Measurements from ENCODE around the gene CLDN10.
A peak's percentile ranks its signal among the peaks of the same experiment; 100 is the strongest.

CLDN10 gene

DNA sequence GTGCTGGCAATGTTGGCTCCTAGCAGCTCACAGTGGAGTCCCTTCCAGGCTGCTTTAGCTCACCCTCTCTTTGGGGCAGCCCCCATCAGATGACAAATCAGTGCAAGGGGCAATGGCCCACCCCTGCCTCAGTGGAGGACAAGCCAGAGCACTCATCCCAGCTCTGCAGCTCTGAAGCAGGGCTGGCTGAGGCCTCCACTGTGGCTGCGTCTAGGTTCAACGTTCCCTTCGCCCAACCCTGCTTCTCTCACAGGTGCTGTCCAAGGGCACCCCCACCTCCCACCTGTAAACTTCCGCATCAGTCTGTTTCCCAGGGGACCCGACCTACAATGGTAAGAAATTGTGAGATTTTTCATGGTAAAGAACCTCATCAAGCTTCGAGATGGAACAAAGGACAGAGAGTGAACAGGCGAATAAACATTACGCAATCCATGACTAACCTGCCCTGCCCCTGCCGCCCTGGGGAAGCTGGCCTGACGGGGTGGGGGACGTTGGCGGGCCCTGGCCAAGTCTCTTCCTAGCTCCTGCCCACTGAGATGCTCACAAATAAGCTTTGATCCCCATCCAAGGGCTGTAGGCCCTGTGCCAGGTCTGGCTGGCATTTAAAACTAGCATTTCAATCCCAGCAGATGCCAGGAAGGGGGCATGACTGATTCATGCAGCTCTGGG, 51.5 kb downstream of the CLDN10 start:
- no peak for DNase-seq

DNA sequence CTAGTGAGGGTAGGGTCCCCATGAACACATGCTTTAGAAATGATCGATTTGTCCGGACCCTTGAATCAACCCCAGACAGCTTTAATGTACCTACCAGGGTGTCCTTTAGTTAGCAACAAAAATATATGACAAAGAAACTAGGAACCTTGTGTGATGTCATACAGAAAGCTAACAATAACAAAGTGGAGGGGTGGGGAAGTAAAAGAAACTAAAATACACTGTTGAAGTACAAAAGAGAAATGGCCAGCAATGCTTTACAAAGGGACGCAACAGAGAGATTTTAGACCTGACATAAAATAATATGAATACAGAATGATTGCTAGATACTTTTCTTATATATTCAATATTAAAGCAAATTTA, 52.0 kb downstream of the CLDN10 start:
- DNase-seq: no peak

DNA sequence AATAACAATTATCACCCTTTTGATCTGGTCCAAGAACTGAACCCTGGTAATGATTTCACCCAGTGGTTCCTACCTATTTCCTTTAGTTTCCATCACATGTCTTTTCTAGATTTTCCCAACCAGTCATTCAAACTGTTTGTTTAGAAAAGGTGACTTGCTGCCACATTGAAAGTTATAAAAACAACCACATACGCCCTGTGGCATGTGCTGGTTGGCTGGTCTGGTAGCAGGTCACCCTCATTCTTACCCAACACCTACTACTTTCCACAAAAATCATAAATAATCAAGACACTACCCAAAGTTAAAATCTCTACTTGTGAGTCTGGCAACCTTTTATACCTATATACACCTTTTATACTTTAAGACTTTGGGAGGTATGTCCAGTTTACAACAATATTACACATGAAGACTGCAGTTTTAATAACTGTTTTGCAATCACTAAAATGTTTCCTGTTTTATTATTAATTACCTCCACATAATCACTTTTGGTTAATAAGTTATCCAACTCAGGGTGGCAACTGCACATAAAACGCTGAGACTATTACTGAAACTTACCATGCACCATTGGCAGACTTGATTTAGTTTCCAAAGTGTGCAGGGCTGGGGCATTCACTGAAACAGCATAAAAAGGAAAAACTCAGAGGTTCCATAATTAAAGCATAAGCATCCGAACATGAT, 53.1 kb downstream of the CLDN10 start:
- no peak for DNase-seq

DNA sequence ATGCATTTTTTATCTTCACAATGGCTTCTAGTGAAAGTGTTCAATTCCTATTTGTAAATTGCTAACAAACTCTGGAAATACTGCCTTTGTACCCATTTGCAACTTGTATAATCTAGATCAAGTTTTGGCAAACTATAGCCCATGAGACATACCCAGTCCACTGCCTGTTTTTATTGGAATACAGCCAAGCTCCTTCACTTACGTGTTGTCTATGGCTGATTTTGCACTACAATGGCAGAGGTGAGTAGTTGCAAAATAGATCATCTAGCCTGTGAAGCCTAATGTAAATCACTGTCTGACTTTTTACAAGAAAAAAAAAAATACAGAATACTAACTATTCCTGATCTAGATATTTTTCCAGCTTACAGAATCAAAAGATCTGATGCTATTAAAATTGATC, 54.8 kb downstream of the CLDN10 start:
- no peak for DNase-seq

DNA sequence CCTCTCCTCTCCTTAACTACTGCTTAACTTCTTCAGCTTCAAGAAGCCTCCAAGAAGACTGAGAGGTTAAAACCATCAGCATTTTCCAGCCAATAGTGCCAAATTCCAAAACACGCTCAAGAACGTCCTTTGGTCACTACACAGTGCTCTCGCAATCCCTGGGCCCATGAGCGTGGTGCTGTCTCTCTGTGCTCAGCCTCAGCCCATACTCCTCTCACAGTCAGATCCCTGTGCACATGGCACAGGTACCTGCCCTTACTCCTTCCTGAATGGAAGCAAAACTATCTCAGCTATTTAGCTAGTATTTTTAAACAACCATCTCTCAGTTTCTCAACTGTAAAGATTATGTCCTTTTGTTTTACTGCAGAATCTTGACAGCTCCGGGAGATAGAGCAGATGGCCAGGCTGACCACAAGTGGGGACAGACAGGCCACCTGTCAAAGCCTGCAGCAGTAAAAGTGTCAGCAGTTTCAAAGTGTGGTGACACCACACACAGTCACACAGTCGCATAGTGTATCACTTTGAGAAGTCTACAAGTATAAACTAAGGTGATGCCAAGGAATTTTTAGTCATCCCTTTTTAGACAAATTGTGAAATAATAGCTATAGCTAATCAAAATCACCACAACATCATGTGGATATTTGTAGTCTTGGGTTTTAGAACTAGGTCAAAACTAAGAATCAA, 56.3 kb downstream of the CLDN10 start:
- DNase-seq: no peak

DNA sequence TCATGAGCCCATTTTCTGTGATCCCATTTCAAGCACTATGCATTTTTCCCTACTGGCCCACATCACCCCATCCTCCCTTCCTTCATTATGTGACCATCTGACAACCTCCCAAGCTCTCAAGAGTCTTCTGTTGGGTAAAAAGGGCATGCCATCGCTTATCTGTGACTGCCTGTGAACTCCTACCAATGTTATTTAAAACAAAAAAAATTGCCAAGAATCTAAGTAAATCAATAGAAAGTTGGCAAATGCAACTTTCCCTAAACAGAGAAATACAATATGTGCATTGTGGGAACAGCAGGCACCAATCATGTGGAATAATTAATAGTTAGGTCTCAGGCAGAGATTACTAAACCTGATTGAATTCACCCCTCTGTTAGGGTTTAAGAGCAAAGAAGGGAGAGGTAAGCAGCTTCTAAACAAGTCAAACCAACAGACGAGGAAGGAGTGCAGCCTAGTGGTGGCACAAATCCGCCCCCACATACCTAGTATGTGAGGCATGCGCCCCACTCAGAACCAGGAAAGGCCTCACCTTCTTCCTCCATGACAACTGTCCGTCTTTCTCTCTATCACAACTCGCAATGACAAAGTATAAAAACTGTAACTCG, 62.2 kb downstream of the CLDN10 start:
- no peak for DNase-seq

DNA sequence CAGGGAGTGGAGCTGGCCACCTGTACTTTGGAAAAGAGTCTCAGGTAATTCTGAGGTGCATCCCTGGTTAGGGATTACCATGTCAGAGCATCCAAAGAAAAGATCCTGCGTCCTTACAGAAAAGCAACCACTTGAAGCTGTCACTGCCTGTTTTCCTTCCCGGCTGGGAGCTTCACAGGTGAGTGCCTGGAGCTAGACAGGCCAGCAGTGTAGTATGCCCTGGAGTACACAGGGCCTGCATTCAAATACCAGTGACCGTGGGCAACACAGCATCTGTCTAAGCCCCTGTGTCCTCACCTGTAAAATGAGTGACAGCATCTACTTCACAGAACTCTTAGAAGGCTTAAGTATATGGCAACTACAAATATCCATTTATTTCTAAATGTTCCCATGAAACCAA, 63.0 kb downstream of the CLDN10 start:
- no peak for DNase-seq

DNA sequence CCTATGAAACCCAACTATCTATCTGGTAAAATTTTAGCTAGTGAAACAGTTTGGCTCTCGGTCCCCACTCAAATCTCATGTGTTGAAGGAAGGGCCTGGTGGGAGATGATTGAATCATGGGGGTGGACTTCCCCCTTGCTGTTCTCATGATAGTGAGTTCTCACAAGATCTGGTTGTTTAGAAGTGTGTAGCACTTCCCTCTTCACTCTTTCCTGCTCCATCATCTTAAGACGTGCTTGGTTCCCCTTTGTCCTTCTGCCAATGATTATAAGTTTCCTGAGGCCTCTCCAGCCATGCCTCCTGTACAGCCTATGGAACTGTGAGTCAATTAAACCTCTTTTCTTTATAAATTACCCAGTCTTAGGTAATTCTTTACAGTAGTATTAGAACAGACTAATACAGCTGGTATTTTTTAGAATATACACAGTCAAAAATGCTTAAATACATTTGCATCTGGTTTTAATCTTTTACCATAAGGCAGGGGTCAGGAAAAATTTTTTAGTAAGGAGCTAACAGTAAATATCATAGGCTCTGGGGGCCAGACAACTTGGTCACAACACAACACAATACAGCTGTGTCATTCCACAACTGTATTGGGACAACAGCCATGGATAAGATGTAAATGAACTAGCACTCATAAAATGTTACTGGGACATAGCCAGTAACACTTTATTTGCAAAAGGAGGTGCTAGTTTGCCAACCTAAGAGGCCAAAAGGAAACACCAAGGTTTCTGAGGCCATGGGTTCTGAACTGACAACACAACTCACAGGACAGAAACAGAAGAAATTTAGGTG, 67.7 kb downstream of the CLDN10 start:
- DNase-seq: no peak

DNA sequence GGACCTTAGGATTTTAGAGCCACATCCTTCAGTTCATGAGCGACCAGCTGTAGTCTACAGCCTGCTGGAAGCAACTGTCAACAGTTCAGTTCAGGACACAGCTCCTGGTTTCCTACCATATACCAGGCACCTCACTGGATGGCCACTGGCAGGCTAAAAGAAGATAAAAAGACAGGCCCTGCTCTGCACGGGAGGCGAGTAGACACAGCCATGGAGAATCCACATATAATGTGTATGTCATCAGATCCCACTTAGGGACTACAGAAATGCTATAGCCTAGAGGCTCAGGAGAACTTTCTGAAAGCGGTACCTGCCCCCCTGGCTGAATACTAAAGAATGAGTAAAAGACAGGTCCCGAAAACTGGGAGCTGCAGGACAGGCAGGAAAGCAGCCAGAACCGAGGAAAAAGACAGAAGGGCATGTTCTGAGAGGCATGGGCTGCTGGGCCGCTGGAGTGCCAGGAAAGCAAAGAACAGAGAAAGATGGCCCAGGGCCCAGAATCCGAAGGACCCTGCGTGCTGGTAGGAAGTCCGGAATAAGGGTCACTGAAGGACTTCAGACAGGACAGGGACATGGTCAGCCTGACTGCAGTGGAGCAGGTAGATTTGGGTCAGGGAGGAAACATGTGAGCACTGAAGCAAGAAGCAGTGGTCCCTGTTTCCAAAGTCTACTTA, 68.4 kb downstream of the CLDN10 start:
- no peak for DNase-seq

DNA sequence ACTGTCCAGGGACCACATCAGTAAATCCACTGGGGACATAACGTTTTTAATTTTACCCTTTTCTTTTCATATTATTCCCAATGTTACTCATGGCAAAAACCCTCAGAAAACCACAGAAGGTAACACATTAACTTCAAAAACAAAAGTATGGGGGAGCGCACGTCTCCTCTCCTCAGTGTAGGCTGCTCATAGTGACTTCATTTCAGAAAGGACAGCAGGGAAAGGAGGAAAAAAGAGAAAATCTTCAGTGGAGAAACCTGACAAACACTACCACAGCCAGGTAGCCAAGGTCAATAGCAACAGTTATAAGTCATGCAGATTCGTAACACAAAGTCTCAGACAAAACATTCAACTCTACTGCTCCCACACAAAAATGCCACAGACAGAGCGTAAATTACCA, 70.6 kb downstream of the CLDN10 start:
- DNase-seq: no peak

DNA sequence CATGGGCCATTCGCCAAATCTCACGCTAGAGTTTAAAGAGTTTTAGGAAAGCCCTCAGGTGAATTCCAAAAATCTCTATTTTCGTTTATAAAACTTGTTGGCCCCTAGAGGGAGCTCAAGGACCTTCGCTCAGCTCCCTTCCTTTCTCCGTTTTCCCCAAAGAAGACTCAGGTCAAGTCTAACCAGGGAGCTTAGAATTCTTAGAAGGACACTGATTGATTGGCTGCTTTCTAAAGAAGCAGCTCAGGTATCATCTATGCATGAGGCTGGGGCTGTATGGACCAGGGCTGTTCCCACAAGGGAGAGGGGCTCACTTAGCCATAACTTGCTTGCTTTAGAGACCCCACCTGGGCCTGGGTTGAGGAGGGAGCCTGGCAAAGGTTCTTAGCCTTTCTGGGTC, 71.5 kb downstream of the CLDN10 start:
- peak in 1 of 2 experiments; percentile 21 for DNase-seq

DNA sequence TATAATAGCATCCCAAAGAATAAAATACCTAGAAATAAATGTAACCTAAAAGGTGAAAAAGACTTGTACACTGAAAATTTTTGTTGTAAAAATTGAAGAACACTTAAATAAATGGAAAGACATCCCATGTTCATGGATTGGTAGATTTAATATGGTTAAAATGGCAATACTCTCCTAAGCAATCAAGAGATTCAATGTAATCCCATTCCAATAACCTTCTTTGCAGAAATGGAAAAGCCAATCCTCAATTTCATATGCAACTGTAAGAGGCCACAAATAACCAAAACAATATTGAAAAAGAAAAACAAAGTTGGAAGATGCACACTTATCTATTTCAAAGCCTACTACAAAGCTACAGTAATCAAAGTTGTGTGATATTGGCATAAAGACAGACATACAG, 74.2 kb downstream of the CLDN10 start:
- DNase-seq: no peak

DNA sequence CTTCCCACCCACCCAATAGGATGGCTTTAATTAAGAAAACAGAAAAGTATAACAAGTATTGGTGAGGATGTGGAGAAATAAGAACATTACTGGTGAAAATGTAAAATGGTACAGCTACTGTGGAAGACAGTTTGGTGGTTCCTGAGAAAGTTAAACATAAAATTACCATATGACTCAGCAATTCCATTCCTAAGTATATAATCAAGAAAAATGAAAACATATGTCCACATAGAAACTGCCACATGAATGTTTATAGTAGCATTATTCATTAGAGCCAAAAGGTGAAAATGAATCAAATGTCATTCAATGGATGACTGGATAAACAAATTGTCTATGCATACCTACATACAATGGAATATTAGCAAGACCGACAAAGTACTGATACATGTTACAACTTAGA, 75.1 kb downstream of the CLDN10 start:
- no peak for DNase-seq

DNA sequence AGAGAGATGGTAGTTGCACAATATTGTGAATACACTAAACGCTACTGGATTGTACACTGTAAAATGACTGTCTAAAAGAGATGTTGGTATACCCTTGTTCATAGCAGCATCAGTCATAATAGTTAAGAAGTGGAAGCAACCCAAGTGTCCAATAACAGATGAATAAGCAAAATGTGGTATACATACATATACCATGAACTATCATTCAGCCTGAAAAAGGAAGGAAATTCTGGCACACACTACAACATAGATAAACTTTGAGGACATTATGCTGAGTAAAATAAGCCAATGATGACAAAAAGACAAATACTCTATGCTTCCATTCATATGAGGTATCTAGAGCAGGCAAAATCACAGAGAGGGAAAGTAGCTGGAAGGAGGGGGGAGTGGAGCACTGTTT, 76.0 kb downstream of the CLDN10 start:
- DNase-seq: no peak

DNA sequence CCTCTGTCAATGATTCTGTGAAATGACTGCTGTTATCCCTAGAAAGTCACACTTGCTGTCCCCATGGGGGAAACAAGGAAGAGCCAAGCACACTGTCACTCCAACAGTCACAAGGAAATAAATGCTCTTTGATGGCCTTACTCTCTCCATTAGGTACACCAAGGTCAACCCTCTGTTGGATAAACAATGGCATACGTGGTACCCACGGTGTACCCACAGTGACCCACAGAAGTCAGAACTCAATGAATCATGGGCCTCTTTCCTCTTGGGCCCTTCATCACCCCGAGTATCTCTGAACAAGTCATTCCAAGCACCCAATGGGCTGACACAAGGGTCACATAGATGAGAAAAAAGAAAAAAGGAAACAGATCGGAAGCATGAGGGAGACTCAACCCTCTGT, 76.6 kb downstream of the CLDN10 start:
- no peak for DNase-seq

Data from NCI-H187 (cell line).